Endothelial cell of umbilical vein (primary cell): ENCODE data around the gene ENO2. TPM values are rescaled to one million over a fixed set of nuclear protein-coding genes. Genes with fewer than 3 reads are reported as not detected.

Source experiments
- BruUV-seq: library from RNA; stranded (reverse); fragments of 400-500 nt; replicated peaks from 2 replicates; lab custom pipeline; 2021; lab: Mats Ljungman, UMichigan
- CTCF ChIA-PET: fragments of 300-600, 350-600 bp; sonication (Branson Sonifier 250); formaldehyde crosslinking; loops from one replicate; lab custom pipeline; 2021; ENCODE audit warnings: antibody characterized with exemption, inconsistent platforms; lab: Charles Lee
- POLR2A ChIA-PET: fragments of 300-600, 350-600 bp; sonication (Branson Sonifier 250); formaldehyde crosslinking; loops from one replicate; lab custom pipeline; 2021; ENCODE audit warnings: antibody characterized with exemption, inconsistent platforms; lab: Charles Lee
- DNase-seq: peaks from one replicate; pipeline ENCODE4 v3.0.0-alpha.2; 2011; ENCODE audit warnings: low read depth, low spot score
- FAIRE-seq: peaks from 2 replicates; lab custom pipeline; 2011; peaks lifted over from hg19 to GRCh38; lab: Jason Lieb, UNC
- H2AFZ ChIP-seq: 2 replicates; pipeline ENCODE4 v1.6.0; 2012; ENCODE audit warnings: low read depth, low read length, control low read depth, inconsistent platforms
- H3K27ac ChIP-seq: 2 replicates; pipeline ENCODE4 v1.5.1; 2011; ENCODE audit warnings: low read depth, mild to moderate bottlenecking, control low read depth, low read length, moderate library complexity; ENCODE audit not compliant: insufficient read depth
- H3K27me3 ChIP-seq, 2 experiments: 2 replicates each; pipeline versions ENCODE4 v1.6.0 to v1.6.1; 2011; ENCODE audit warnings: low read length in 2 of 2, mixed read lengths in 1 of 2; ENCODE audit not compliant: control insufficient read depth in 2 of 2, insufficient read depth in 2 of 2
- H3K36me3 ChIP-seq, 2 experiments: 2 replicates in 1 of 2; 3 replicates in 1 of 2; pipeline ENCODE4 v1.5.1; 2011; ENCODE audit warnings: low read length in 2 of 2, mild to moderate bottlenecking in 1 of 2, moderate library complexity in 1 of 2; ENCODE audit not compliant: control insufficient read depth in 2 of 2, insufficient read depth in 2 of 2; ENCODE audit errors: extremely low read depth in 1 of 2
- H3K4me1 ChIP-seq: 3 replicates; pipeline ENCODE4 v1.5.1; 2011; ENCODE audit warnings: mild to moderate bottlenecking, low read length; ENCODE audit not compliant: control insufficient read depth, insufficient read depth; ENCODE audit errors: extremely low read depth
- H3K4me2 ChIP-seq: 2 replicates; pipeline ENCODE4 v1.6.1; 2011; ENCODE audit warnings: low read length, control low read depth, mixed read lengths; ENCODE audit not compliant: insufficient read depth
- H3K4me3 ChIP-seq, 3 experiments: fragments of 200-600 bp in 1 of 3; sonication (generic), shearing (Covaris generic) in 1 of 3; replicated peaks in 1 of 3; 2 replicates each; pipeline ENCODE4 v1.5.1; 2011 to 2016; ENCODE audit warnings: control low read depth in 3 of 3, low read length in 3 of 3, mild to moderate bottlenecking in 2 of 3, inconsistent platforms in 1 of 3, low read depth in 1 of 3, moderate library complexity in 1 of 3; ENCODE audit not compliant: insufficient read depth in 1 of 3
- H3K79me2 ChIP-seq: 2 replicates; pipeline ENCODE4 v1.6.0; 2012; ENCODE audit warnings: low read length, inconsistent platforms; ENCODE audit not compliant: control insufficient read depth, insufficient read depth
- H3K9ac ChIP-seq: replicated peaks from 2 replicates; pipeline ENCODE3; 2011; ENCODE audit warnings: low read length, control low read depth; ENCODE audit not compliant: insufficient read depth; ENCODE audit errors: extremely low read depth
- H3K9me1 ChIP-seq: replicated peaks from 3 replicates; pipeline ENCODE4 v1.6.0; 2011; ENCODE audit warnings: mild to moderate bottlenecking, low read length; ENCODE audit not compliant: control insufficient read depth, insufficient read depth; ENCODE audit errors: extremely low read depth
- H3K9me3 ChIP-seq: replicated peaks from 2 replicates; pipeline ENCODE4 v1.5.1; 2012; ENCODE audit warnings: low read length, inconsistent platforms; ENCODE audit not compliant: control insufficient read depth, insufficient read depth
- H4K20me1 ChIP-seq: replicated peaks from 2 replicates; pipeline ENCODE3; 2011; ENCODE audit warnings: mild to moderate bottlenecking, low read length; ENCODE audit not compliant: control insufficient read depth, insufficient read depth; ENCODE audit errors: extremely low read depth
- CTCF ChIP-seq, 2 donors: IDR thresholded peaks; 1 replicate in 1 of 2; 2 replicates in 1 of 2; pipeline ENCODE4 v1.5.1; 2011; ENCODE audit warnings: low read length in 2 of 2, mild to moderate bottlenecking in 2 of 2, moderate library complexity in 2 of 2, control low read depth in 1 of 2, inconsistent platforms in 1 of 2, low read depth in 1 of 2; ENCODE audit not compliant: insufficient read depth in 1 of 2; ENCODE audit errors: extremely low read depth in 1 of 2
- EZH2 ChIP-seq: IDR thresholded peaks from 2 replicates; pipeline ENCODE4 v1.6.1; 2012; ENCODE audit warnings: borderline replicate concordance, low read depth, mild to moderate bottlenecking, moderate library complexity, low read length, inconsistent platforms; ENCODE audit not compliant: severe bottlenecking
- FOS ChIP-seq: IDR thresholded peaks from 2 replicates; pipeline ENCODE4 v1.6.1; 2011; ENCODE audit warnings: mild to moderate bottlenecking, low read length, moderate library complexity, borderline replicate concordance; ENCODE audit not compliant: insufficient read depth
- GATA2 ChIP-seq: IDR thresholded peaks from 2 replicates; pipeline ENCODE4 v1.7.0; 2011; ENCODE audit warnings: low read depth, mild to moderate bottlenecking, moderate library complexity, mixed read lengths, low read length; ENCODE audit not compliant: insufficient read length, insufficient read depth
- JUN ChIP-seq: IDR thresholded peaks from 2 replicates; pipeline ENCODE4 v1.6.1; 2011; ENCODE audit warnings: borderline replicate concordance, low read depth; ENCODE audit not compliant: insufficient read length, insufficient read depth
- MAX ChIP-seq: IDR thresholded peaks from 2 replicates; pipeline ENCODE4 v1.6.1; 2011; ENCODE audit not compliant: insufficient read depth, insufficient read length
- MYC ChIP-seq: IDR thresholded peaks from one replicate; pipeline ENCODE4 v1.6.1; 2011; ENCODE audit warnings: mild to moderate bottlenecking, low read depth, low read length
- POLR2A ChIP-seq: IDR thresholded peaks from 2 replicates; pipeline ENCODE4 v1.6.1; 2012; ENCODE audit warnings: low read depth, mild to moderate bottlenecking, control low read depth, low read length
- POLR2AphosphoS5 ChIP-seq: IDR thresholded peaks from 2 replicates; pipeline ENCODE4 v1.6.1; 2012; ENCODE audit warnings: low read depth, mild to moderate bottlenecking, control low read depth, low read length, moderate library complexity; ENCODE audit not compliant: insufficient read depth
- dilution Hi-C: fragments of 300-500 bp; cut with MboI; formaldehyde crosslinking; loops from one replicate; pipeline ENCODE4 v1.15.0; 2019; ENCODE audit warnings: low sequenced_read_pairs; ENCODE audit not compliant: extremely low pct_ligation_motif_present
- intact Hi-C: fragments of 100-400 bp; cut with micrococcal nuclease; formaldehyde crosslinking; loops from one replicate; pipeline ENCODE4 v1.10.0; 2022
- polyA plus RNA-seq, 4 experiments: library from polyadenylated mRNA; depleted of rRNA in 3 of 4; stranded (reverse) in 3 of 4; unstranded in 1 of 4; fragments of >200 nt; gene quantifications; 2 replicates each; pipeline versions ENCODE4 v1.2.1 to v1.2.3, GENCODE V29; 2011 to 2012; ENCODE audit warnings: missing spikeins in 1 of 4
- total RNA-seq: library from RNA; stranded (reverse); gene quantifications from 2 replicates; pipeline ENCODE4 v1.2.3, GENCODE V29; 2021

Gene ENO2
- total and polyA plus RNA-seq, 2 donors (not counting 3 experiments of a cell fraction or from before 2014, with no cell fraction given), result 11.4 to 18.6 TPM

- POLR2A ChIA-PET, result interaction anchor here (0.6 to 1.2 kb wide), 2 partner anchors 10 to 16 kb away, joined by 3 to 4 read pairs; partner anchors contain the start of genes C12orf57 and RNU7-1
- FAIRE-seq, result no peak
- Histone ChIP-seq H3K9ac (peak overlapping the region; percentile 75), H2AFZ (no peak overlapping the region), H4K20me1 (peaks cover 8% of the 10 kb centered on the region), H3K36me3 (peaks cover 0 to 2% of the 10 kb centered on the region in 2 experiments), H3K27ac (peak overlapping the region; percentile 52), H3K4me2 (peak overlapping the region; percentile 87), H3K4me3 (peak overlapping the region; percentile 88 to 92 (median 90)), H3K79me2 (peaks cover 59% of the 10 kb centered on the region), H3K4me1 (peaks cover 53% of the 10 kb centered on the region), H3K9me1 (no peaks in the 10 kb centered on the region), H3K9me3 (no peaks in the 10 kb centered on the region), H3K27me3 (no peaks in the 10 kb centered on the region)
- BruUV-seq, result no TSS peak
- TF ChIP-seq POLR2AphosphoS5 (no peak), JUN (no peak), GATA2 (no peak), MAX (no peak), EZH2 (no peak), MYC (no peak), CTCF (IDR thresholded peaks at IDR 0.05; ENCODE audit: extremely low read depth in 1 of 2, insufficient read depth in 1 of 2, low read depth in 1 of 2, low read length in 2 of 2) (no peak), FOS (no peak), POLR2A (no peak)
- CTCF ChIA-PET, result interaction anchor here (1.4 to 2.0 kb wide), 4 partner anchors 10 to 59 kb away, joined by 3 to 11 read pairs (median 4); partner anchors contain the start of genes C12orf57, RNU7-1 and SPSB2
- no peak for DNase-seq
- dilution Hi-C loops, result no loop called here
- intact Hi-C loops, result no loop called here
Observed at GRCh38 chr12:6928022-6928702, 13.8 kb downstream of the ENO2 start.
